HG02623 (cell line): ENCODE data around the gene RABEP2.
"Not testable (repeated sequence)": the region's sequence is repeated elsewhere in the genome, so short reads cannot be mapped to it uniquely, and the experiment has no call there.

Experiments used
- ATAC-seq: cut with Tn5 transposase; IDR thresholded peaks from one replicate; pipeline ENCODE4 v1.9.1; 2021; ENCODE audit warnings: moderate library complexity; ENCODE audit not compliant: unreplicated experiment

Gene RABEP2

DNA sequence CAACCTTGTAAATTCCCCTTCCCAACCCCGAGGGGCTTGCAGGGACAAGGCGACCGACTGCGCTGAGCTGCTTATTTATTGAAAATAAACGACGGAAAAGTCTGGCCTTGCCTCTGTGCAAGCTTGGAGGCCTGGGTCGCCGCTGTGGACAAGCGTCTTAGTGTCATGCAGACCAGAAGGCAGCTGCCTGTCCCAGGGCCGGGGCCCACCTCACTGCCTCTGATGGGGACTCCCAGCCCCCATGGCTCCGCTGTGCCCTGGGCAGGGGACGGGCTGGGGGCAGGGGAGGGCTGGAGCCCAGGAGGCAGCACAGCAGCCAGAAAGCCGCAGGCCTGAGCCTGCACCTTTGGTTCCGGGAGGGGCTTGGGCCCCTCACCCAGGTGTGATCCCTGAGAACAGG is 20.7 kb downstream of the RABEP2 start:
- ATAC-seq, result no peak

DNA sequence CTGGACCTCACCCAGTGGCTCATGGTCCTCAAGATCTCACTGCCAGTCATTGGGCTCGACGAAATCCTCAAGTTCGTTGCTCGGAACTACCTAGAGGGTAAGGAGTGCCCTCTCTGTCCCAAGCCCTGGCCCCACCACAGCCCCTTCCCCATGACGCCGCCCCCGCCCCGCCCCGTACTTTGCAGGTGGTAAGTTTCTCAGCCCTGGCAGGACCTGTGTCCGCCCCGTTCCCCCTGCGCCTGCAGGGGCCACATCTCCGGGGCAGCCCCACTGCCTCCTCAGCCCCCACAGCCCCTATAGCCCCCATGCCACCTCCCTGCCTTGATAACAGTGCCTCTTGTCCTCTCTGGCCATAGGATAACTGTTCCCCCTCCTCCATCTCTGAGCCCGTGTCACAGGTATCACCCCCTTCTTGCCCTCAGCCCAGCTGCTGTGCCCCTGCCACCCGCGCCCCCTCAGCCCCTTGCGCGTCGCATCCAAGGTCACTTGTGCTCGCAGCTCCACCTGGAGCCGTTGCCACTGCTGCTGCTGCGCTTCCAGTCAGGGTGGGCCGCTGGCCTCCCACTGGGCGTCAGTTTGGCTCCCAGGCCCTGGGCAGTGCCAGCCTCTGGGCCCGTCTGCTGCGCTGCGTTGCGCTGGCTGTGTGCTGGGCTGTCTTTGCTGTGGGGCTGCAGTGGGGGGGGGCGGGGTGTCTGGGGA is 21.5 kb downstream of the RABEP2 start:
- ATAC-seq, result no peak

DNA sequence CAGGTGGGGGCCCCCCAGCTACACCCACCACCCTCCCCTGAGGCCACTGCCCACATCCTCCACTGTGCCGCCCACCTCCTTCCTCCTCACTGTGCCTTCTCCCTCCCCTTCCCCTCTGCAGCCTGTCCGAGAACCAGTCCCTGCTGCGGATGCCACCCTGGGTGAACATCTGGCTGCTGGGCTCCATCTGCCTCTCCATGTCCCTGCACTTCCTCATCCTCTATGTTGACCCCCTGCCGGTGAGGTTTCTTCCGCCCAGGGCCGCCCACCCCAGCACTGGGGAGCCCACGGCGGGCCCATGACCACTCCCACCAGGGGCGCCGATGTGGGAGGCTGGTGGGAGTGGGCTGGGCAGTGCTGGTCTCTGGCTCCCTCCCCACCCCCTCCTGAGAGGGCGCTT is 22.1 kb downstream of the RABEP2 start:
- no peak for ATAC-seq

DNA sequence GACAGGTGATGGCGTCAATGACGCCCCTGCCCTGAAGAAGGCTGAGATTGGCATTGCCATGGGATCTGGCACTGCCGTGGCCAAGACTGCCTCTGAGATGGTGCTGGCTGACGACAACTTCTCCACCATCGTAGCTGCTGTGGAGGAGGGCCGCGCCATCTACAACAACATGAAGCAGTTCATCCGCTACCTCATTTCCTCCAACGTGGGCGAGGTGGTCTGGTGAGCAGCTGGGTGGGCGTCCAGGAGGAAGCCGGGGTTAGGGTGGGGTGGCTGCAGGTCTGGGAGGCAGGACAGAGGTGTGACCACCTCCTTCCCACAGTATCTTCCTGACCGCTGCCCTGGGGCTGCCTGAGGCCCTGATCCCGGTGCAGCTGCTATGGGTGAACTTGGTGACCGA is 23.2 kb downstream of the RABEP2 start:
- no peak for ATAC-seq

DNA sequence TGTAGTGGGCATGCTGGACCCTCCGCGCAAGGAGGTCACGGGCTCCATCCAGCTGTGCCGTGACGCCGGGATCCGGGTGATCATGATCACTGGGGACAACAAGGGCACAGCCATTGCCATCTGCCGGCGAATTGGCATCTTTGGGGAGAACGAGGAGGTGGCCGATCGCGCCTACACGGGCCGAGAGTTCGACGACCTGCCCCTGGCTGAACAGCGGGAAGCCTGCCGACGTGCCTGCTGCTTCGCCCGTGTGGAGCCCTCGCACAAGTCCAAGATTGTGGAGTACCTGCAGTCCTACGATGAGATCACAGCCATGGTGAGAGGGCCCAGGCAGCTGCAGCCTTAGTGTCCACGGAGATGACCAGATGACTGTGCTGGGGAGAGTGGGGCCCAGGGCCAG is 24.4 kb downstream of the RABEP2 start:
- ATAC-seq, result no peak

DNA sequence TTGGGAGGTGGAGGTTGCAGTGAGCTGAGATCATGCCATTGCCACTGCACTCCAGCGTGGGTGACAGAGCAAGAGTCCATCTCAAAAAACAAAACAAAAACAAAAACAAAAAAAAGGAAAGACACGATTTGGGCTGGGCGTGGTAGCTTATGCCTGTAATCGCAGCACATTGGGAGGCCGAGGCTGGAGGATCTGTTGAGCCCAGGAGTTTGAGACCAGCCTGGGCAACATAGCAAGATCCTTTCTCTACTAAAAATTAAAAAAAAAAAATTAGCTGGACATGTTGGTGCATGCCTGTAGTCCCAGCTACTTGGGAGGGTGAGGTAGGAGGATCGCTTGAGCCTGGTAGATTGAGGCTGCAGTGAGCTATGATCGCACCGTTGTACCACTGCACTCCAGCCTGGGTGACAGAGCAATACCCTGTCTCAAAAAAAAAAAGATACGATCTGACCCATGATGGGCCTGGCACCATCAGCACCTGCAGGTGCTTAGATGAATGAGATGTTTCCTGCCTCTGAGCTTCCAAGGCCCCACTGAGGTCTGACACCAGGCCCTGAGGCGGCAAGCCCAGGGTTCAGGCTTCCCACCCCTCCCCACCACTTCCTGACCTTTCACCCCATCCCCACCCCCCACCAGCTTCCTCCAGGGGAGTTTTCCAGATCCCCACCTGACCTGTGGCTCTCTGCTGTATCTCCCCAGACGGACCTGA is 25.0 kb downstream of the RABEP2 start:
- ATAC-seq, result no peak

DNA sequence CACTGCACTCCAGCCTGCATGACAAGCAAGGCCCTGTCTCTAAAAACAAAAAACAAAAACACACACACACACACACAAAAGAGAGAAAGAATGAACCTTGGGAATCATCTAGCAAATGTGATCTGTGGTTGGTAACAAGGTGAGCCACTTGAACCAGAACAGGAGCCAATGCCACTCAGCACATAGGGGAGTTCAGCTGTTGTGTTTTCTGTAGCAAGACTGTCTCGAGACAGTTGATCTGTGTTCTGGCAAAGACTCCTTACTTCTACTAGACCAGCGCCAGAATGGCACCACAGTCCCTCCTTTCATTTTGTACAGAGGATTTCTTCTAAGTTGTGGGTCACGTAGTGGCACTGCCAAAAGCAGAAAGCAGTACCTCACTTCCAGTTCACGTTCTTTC is 26.1 kb downstream of the RABEP2 start:
- no peak for ATAC-seq

DNA sequence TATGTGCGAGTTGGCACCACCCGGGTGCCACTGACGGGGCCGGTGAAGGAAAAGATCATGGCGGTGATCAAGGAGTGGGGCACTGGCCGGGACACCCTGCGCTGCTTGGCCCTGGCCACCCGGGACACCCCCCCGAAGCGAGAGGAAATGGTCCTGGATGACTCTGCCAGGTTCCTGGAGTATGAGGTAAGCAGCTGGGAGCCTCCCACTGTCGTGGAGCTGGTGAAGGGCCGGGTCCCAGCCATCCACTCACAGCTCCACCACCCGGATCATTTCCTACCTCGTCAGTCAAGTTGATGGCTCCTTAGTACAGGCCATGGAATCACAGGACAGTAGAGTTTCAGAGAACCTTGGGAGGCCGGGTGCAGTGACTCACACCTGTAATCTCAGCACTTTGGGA is 26.8 kb downstream of the RABEP2 start:
- no peak for ATAC-seq

DNA sequence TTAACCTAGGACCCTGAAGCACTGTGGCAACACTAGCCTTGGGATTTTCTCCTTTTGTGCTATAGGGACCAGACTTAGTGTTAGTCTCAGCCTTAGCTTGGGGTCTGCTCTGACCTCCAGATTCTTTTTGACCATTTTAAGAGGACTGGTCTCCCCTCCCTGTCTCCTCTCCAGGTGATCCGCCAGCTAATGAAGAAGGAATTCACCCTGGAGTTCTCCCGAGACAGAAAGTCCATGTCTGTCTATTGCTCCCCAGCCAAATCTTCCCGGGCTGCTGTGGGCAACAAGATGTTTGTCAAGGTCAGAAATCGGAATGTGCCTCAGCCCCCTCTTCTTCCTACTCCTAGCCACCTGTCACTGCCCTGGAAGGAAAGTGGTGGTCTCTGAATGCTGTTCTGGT is 27.2 kb downstream of the RABEP2 start:
- ATAC-seq, result no peak

DNA sequence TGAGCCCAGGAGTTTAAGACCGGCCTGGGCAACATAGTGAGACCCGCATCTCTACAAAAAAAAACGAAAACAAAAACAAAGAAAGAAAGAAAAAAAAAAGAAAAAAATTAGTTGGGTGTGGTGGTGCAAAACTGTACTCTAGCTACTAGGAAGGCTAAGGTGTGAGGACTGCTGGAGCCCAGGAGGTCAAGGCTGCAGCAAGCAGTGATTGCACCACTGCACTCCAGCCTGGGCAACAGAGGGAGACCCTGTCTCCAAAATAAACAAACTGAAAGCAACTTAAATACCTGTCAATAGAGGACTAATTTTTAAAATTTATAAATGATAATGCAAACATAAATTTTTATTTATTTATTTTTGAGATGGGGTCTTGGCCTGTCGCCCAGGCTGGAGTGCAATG is 29.4 kb downstream of the RABEP2 start:
- no peak for ATAC-seq

DNA sequence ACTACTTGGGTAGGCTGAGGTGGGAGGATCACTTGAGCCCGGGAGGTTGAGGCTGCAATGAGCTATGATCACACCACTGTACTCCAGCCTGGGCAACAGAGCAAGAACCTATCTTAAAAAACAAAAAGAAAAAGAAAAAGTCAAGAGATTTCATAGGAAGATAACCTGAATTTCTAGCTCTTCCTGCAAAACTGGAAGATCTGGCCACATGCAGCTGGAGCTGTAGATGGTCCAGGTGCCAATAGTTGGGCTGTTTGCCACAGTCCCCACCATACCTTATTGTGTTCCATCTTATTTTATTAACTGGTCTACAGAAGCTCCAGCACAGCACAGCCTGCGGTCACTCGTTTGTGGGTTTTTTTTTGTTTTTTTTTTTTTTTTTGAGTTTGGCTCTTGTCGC is 31.7 kb downstream of the RABEP2 start:
- no peak for ATAC-seq

DNA sequence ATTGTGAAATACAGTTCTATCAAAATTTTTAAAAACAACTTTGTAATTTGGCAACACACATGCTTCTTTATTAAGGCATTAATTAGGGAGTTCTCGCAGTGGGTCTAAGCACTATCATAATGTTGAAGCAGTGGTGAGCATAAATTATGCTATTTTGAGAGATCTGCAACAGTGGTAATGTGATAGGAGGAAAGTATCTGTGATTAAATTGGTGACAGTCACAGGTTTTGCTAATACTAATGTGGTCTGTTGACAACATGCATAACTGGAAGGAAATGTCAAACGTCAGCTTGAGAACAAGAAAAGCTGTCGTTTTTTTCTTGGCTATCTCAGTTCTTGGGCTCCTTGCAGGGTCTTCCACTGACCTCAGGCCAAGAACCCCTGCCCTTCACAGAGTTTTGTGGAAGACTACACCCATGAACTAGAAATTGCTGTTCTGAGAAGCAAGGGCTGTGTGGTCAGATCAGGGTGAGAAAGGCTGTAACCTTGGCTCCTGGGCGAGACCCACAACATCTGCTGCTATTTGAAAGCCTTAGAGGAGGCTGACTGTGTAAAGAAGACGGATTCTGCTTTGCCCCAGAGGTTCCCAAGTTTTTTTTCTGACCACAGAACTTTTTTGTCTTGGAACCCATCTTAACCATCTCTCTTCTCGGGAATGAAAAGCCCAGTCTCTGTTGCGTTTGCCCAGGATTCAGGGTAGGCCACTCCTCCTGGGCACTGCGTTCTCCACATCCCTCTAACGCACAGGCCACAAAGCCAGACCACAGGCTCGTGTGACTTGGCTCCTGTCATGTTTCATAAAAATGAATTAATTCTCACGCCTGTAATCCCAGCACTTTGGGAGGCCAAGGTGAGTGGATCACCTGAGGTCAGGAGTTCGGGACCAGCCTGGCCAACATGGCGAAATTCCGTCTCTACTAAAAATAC is 32.8 kb downstream of the RABEP2 start:
- no peak for ATAC-seq

DNA sequence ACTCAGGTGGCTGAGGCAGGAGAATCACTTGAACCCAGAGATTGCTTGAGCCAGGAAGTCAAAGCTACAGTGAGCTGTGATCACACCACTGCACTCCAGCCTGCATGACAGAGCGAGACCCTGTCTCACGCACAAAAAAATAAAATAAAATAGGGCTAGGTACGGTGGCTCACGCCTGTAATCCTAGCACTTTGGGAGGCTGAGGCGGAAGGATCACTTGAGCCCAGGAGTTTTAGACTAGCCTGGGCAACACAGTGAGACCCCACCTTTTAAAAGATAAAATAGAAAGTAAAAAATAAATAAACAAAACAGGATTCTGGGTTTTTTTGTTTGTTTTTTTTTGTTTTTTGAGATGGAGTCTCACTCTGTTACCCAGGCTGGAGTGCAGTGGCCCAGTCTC is 34.7 kb downstream of the RABEP2 start:
- ATAC-seq, result not testable (repeated sequence)

DNA sequence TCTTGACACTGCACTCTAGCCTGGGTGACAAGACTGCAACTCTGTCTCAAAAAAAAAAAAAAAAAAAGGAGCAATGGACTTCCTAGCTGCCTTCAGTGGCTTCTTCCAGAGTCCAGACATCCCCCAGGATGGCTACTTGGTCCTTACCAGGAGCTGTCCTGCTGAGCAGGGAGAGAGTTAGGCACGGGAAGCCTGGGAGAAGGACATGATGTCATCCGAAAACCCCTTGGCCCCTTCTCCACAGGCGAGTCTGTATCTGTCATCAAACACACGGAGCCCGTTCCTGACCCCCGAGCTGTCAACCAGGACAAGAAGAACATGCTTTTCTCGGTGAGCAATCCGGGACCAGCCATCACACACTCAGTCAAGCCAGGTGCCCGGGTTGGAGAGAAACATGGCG is 38.1 kb downstream of the RABEP2 start:
- no peak for ATAC-seq

DNA sequence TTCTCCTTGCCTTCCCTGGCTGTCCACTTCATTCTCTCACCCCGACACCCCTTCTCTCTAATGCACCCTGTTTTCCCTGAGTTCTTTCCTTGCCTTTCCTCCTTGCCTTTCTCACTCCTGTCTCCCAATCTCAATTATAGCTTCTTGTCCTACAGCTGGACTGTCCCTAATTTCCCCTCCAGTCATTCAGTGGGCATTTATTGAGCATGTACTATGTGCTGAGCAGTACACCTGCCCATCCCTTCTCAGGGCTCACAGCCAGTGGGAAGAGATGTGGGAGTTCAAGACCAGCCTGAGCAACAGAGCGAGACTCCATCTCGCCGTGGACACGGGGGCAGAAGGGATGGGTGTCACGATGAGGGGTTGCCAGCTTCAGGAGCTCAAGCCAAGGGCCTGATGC is 41.0 kb downstream of the RABEP2 start:
- no peak for ATAC-seq

DNA sequence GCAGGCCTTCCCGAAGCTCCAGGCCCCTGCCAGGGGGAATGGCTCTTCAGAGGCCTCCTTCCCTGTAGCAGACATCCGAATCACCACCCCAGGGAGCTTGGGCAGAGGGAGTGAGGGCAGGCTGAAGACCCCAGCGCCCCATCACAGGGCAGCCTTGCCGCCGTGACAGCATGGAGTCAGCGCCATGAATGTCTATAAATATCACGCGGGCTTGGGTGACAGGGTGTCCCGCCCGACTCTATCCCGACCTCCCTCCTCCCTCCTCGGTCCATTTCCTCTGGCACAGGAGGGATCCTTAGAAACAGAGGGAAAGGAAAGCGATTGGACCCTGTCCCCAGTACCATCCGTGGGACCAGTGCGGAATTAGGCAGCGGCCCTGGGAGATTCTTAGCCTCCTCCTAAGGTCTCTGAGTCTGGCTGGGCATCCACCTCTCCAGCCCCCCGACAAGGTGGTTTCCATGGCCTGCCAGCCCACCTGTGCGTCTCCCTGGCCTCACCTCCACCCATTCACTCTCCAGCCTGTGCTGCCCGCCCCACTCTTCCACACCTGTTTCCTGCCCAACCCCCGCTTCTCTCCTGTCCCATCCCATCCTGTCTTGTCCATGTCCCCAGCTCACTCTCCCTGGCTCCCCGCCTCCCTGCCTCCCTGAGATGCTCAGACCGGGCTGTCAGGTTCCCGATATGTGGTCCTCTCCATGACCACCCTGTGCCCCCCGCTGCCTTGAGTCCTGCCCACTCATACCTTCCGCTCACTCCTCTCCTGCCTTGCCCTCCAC is 41.6 kb downstream of the RABEP2 start:
- no peak for ATAC-seq

DNA sequence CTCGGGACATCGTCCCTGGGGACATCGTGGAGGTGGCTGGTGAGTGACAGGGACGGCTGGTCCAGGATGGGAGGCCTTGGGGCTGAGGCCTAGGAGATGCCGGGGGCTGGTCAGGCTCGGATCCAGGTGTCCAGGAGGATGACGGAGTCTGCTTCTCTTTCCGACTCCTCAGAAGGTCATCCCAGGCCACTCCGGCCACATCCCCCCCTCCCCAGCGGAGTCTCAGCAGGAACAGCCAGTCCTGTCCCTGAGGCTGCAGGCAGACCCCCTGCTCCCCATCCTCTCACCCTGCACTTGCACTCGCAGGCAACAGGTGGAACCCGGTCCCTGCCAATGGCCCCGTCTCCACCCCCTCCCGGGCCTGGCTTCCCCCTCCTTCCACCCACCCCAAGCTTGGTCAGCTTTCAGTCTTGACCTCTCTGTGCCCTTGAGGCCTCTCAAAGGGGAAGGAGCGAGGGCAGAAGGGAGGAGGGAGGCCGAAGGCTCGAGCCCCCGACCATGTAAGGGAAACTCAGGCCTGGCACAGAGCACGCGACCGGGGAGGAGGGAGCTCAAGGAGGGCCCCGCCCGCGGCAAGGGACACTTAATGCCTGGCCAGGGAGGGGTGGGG is 42.4 kb downstream of the RABEP2 start:
- no peak for ATAC-seq

DNA sequence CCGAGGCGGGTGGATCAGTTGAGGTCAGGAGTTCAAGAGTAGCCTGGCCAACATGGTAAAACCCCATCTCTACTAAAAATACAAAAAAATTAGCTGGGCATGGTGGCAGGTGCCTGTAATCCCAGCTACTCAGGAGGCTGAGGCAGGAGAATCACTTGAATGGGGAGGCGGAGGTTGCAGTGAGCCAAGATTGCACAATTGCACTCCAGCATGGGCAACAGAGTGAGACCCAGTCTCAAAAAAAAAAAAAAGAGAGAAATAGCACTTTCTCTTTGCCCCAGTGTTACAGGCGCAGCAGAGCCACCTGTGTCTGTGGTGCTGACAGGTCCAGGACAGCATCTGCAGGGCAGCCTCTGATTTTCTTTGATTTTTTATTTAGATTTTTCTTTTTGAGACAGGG is 43.5 kb downstream of the RABEP2 start:
- not testable (repeated sequence) for ATAC-seq

DNA sequence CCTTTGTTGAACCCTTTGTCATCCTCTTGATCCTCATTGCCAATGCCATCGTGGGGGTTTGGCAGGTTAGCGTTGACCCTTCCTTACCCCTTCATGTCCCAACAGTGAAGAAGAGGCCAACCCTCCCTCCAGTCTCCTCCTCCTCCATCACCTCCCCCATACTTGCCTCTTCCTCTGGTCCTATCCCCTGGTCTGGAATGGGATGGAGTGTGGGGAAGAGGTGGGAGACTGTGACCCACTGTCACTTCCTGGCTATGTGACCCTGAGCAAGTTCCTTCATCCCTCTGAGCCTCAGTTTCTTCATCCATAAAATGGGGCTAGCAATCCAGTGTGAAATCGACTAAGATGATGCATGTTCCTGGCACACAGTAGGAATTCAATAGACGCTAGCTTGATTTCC is 44.1 kb downstream of the RABEP2 start:
- no peak for ATAC-seq

DNA sequence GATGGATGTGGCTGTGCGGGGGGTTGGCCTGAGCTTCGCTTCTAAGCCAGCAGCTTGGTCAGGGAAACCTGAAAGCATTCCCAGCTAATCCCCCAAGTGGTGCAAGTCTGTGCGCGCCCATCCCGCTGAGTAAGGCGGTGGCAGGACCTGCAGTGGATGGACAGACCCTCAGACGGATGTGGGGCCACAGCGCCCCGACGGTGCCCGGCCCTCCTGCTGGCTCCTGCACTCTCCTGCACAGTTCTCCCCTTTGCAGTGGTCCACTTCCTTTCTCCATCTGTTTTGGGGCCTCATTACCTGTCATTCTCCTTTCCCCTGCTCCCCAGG is 44.5 kb downstream of the RABEP2 start:
- no peak for ATAC-seq
